ENCODE measurements around the gene DHRSX. TPM values are rescaled to one million over a fixed set of nuclear protein-coding genes. Genes with fewer than 3 reads are reported as not detected.
"Not testable (repeated sequence)": the region's sequence is repeated elsewhere in the genome, so short reads cannot be mapped to it uniquely, and the experiment has no call there.

The DHRSX gene
- total RNA-seq, 2 donors from 2014 or later: 19.6 to 21.6 TPM

DNA sequence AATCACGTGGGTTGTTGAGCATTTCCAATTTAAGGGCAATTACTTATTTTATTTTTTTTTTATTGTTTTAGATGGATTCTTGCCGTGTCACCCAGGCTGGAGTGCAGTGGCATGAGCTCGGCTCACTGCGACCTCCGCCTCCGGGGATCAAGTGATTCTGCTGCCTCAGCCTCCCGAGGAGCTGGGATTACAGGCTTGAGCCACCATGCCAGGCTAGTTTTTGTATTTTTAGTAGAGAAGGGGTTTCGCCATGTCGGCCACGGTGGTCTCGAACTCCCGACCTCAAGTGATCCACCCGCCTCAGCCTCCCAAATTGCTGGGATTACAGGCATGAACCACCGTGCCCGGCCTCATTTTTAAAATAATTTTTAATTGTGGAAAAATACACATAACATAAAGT, 111.0 kb downstream of the DHRSX start:
- ATAC-seq (replicated peaks); H3K4me1 Mint-ChIP-seq; H3K9me3 Mint-ChIP-seq; H3K27me3 Mint-ChIP-seq; H3K27ac Mint-ChIP-seq; H3K4me3 Mint-ChIP-seq: not testable (repeated sequence)
- peaks cover 43% of the 10 kb centered on the region for H3K36me3 Mint-ChIP-seq (ENCODE audit: low read depth)

DNA sequence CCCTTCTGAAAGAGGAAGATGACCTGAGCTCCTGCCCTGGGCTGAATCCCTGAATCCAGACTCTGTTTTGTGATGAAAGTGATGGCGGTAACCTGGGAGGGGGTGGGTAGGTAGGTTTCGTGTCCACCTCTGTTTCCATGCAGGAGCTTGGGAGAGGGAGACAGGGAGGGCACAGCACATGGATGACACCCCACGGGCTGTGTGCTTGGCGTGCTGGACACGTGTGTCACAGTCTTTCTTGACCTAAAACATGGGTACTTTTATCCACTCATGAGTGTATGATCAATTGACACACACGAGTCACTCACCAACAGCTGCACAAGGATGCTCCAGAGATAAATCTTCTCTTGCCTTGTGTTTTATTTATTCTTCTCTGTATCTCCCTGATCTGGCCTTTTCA, 111.5 kb downstream of the DHRSX start:
- ATAC-seq (replicated peaks): no peak
- Mint-ChIP-seq H3K36me3 (ENCODE audit: low read depth) (peaks cover 39% of the 10 kb centered on the region), H3K4me1 (peaks cover 4% of the 10 kb centered on the region), H3K9me3 (peaks cover 3% of the 10 kb centered on the region), H3K4me3 (no peak overlapping the region), H3K27me3 (no peaks in the 10 kb centered on the region), H3K27ac (no peak overlapping the region)

DNA sequence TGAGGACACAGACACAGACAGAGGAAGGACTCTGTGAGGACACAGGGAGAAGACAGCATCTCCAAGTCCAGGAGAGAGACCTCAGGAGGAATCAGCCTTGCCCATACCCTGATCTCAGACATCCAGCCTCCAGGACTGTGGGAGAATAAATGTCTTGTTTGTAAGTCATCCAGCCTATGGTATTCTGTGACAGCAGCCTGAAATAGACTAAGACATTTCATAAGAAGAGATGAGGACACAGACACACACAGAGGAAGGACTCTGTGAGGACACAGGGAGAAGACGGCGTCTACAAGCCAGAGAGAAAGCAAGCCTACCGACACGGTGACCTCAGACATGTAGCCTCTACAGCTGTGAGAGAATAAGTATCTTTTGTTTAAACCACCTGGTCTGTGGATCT, 112.1 kb downstream of the DHRSX start:
- Mint-ChIP-seq H3K27me3 (no peaks in the 10 kb centered on the region), H3K4me3 (no peak overlapping the region), H3K4me1 (peaks cover 4% of the 10 kb centered on the region), H3K36me3 (ENCODE audit: low read depth) (peaks cover 39% of the 10 kb centered on the region), H3K9me3 (peaks cover 3% of the 10 kb centered on the region), H3K27ac (peak overlapping the region; percentile 41)
- ATAC-seq (replicated peaks): no peak

DNA sequence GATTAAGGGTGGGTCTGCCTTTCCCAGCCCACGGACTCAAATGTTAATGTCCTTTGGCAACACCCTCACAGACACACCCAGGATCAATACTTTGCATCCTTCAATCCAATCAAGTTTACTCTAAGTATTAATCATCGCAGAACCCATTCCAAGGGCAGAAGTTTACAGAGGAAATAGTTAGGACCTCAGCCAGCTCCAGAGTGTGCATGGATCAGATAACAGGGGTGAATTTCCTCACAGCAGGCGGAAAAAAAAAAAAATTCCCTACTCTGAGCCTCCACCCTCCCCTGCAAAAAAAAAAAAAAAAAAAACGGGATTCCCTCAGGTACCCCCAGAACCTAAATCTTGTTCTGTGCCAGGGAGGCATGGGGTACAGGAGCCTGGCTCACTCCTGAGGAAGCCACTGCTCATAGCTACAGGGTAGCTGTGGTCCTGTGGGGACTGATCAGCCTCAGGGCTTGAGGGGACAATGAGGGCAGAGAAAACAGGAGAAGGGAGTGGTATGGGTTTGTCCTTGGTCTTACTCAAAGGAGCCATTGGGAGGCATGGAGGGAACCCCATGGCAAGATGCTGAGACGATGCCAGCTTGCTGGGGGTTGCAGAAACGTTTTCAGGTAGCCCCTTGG, 113.0 kb downstream of the DHRSX start:
- peaks cover 39% of the 10 kb centered on the region for H3K36me3 Mint-ChIP-seq (ENCODE audit: low read depth)
- H3K9me3 Mint-ChIP-seq: peaks cover 3% of the 10 kb centered on the region
- H3K4me3 Mint-ChIP-seq: no peak overlapping the region
- H3K4me1 Mint-ChIP-seq: peaks cover 4% of the 10 kb centered on the region
- H3K27ac Mint-ChIP-seq: peak overlapping the region; percentile 41
- H3K27me3 Mint-ChIP-seq: no peaks in the 10 kb centered on the region
- ATAC-seq (replicated peaks): no peak

DNA sequence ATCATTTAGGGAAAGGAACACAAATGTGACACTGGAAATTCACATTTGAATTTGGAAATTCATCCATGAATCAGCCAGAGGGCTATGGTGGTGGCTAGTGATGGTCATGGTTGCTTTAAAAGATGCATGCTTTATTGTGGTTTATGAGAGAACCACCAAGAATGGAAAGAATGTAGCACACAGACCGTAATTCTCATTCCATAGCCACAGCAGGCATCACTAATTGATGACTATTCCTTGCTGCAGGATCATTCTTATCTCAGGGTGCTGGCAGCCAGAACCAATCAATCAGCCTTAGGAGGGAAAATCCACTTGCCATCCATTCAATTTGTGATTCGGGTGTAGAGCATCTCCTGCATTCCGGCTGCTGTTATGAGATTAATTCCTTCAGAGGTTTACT, 115.6 kb downstream of the DHRSX start:
- ATAC-seq (replicated peaks): peak; percentile 9
- Mint-ChIP-seq H3K27me3 (no peaks in the 10 kb centered on the region), H3K9me3 (no peaks in the 10 kb centered on the region), H3K27ac (no peak overlapping the region), H3K4me1 (peaks cover 4% of the 10 kb centered on the region), H3K36me3 (ENCODE audit: low read depth) (peaks cover 20% of the 10 kb centered on the region), H3K4me3 (no peak overlapping the region)

DNA sequence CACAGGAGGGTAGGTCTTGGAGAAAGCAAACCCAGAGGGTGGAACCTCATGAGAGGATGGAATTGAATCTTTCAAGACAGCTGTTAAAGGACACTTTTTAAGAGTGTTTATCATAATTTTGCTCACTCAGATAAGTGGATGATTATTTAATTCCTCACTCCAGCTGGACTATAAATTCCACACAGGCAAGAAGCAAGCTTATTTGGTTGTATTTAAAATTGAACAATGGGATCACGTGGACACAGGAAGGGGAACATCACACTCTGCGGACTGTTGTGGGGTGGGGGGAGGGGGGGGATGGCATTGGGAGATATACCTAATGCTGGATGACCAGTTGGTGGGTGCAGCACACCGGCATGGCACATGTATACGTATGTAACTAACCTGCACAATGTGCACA, 116.3 kb downstream of the DHRSX start:
- ATAC-seq (replicated peaks): no peak
- peaks cover 16% of the 10 kb centered on the region for H3K36me3 Mint-ChIP-seq (ENCODE audit: low read depth)
- no peak overlapping the region for H3K27ac Mint-ChIP-seq
- no peaks in the 10 kb centered on the region for H3K9me3 Mint-ChIP-seq
- H3K4me1 Mint-ChIP-seq: peaks cover 4% of the 10 kb centered on the region
- no peaks in the 10 kb centered on the region for H3K27me3 Mint-ChIP-seq
- no peak overlapping the region for H3K4me3 Mint-ChIP-seq

DNA sequence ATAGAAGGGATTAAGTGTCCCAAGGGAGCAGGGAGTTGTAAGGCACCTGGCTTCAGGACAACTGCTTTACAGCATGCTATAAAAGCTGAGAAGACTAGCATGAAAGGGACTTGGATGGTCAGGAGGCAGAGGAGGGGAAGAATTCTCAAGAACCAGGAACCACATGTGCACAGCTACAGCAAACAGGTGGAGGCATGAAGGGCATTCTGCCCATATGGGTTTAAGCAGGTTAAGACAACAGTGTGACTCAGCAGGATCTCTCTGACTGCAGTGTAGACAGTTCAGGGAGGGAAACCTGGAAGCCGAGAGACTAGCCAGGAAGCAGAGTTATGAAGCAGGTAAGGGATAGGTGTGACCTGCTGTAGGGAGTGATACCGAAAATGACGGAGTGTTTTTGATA, 117.0 kb downstream of the DHRSX start:
- Mint-ChIP-seq H3K9me3 (no peaks in the 10 kb centered on the region), H3K27me3 (no peaks in the 10 kb centered on the region), H3K4me3 (no peak overlapping the region), H3K4me1 (peaks cover 3% of the 10 kb centered on the region), H3K36me3 (ENCODE audit: low read depth) (peaks cover 9% of the 10 kb centered on the region), H3K27ac (no peak overlapping the region)
- ATAC-seq (replicated peaks): no peak

DNA sequence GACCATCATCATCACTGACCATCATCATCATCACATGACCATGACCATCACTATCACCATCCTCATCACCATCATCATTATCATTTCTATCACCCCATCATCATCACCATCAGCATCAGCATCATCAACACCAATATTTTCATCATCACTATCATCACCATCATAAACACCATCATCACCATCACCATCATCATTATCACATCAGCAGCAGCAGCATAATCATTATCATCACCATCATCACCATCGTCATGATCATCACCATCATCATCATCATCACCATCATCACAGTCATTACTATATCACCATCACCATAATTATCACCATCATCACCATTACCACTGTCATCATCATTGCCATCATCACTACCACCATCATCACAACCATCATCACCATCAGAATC, 117.6 kb downstream of the DHRSX start:
- Mint-ChIP-seq H3K27me3 (no peaks in the 10 kb centered on the region), H3K4me1 (no peaks in the 10 kb centered on the region), H3K27ac (no peak overlapping the region), H3K9me3 (no peaks in the 10 kb centered on the region), H3K4me3 (no peak overlapping the region), H3K36me3 (ENCODE audit: low read depth) (peaks cover 3% of the 10 kb centered on the region)
- no peak for ATAC-seq (replicated peaks)

DNA sequence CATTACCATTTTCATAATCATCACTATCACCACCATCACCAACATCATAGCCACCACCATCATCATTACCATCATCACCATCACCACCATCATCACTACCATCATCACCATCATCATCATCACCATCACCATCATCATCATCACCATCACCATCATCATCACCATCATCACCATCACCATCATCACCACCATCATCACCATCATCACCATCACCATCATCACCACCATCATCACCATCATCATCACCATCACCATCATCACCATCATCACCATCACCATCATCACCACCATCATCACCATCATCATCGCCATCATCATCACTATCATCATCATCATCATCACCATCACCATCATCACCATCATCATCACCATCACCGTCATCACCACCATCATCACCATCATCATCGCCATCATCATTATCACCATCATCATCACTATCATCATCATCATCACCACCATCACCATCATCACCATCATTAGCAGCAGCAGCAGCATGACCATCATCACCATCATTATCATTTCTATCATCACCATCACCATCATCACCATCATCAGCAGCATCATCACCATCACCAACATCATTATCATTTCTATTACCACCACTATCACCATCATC, 118.2 kb downstream of the DHRSX start:
- H3K4me3 Mint-ChIP-seq; H3K27ac Mint-ChIP-seq; H3K27me3 Mint-ChIP-seq; H3K4me1 Mint-ChIP-seq; H3K36me3 Mint-ChIP-seq (ENCODE audit: low read depth); ATAC-seq (replicated peaks); H3K9me3 Mint-ChIP-seq: not testable (repeated sequence)

DNA sequence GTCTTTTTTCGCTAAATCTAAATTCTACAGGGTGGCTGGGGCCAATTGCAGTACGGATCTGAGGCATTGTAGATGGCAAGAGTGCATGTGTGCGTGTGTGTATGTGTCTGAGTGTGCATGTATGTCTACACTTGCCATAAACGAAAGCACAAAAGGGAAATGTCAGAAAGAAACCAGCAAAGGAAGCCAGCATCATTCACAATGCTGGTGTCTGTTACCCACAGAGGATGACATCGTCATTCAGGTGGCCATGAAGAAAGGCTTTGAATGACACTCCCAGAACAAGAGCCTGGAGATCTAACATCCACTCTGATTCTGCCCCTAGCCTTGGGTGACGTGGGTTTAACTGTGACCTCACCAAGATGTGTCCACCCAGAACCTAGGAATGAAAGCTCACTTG, 124.6 kb downstream of the DHRSX start:
- Mint-ChIP-seq H3K36me3 (ENCODE audit: low read depth) (peaks cover 7% of the 10 kb centered on the region), H3K9me3 (no peaks in the 10 kb centered on the region), H3K27ac (no peak overlapping the region), H3K27me3 (no peaks in the 10 kb centered on the region), H3K4me1 (peaks cover 11% of the 10 kb centered on the region), H3K4me3 (no peak overlapping the region)
- no peak for ATAC-seq (replicated peaks)

DNA sequence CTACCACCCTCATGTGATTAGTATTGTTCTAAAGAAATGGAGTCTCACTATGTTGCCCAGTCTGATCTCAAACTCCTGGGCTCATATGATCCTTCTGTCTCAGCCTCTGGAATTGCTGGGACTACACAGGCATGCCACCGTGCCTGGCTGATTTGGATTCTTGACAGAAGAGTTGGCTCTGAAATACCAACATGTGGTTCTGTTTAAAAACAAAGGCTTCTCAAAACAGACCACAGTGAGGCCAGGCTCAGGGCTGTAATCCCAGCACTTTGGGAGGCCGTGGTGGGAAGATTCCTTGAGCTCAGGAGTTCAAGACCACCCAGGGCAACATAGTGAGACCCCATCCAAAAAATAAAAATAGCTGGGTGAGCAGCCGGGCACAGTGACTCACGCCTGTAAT, 126.7 kb downstream of the DHRSX start:
- ATAC-seq (replicated peaks): no peak
- H3K27ac Mint-ChIP-seq: peak overlapping the region; percentile 36
- no peak overlapping the region for H3K4me3 Mint-ChIP-seq
- no peaks in the 10 kb centered on the region for H3K9me3 Mint-ChIP-seq
- H3K27me3 Mint-ChIP-seq: no peaks in the 10 kb centered on the region
- peaks cover 7% of the 10 kb centered on the region for H3K36me3 Mint-ChIP-seq (ENCODE audit: low read depth)
- H3K4me1 Mint-ChIP-seq: peaks cover 11% of the 10 kb centered on the region

DNA sequence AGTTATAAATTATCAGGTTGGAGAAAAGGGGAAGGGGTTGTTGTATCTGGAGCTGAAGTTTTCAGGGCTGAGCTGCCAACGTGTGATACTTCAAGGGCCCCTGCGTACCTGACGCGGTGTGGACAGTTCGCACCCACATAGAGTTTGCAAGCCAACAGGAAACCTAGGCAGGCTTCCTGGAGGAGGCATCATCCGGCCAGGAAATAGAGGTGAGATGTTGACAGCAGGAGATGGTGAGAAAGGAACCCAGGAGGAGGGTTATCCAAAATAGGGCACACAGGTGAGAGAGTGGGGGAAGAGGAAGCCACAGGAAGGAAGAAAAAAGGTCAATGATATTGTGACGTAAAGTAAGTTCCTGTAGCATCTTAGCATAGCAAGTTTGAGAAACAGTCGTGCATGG, 127.2 kb downstream of the DHRSX start:
- no peak for ATAC-seq (replicated peaks)
- Mint-ChIP-seq H3K27me3 (no peaks in the 10 kb centered on the region), H3K36me3 (ENCODE audit: low read depth) (peaks cover 7% of the 10 kb centered on the region), H3K9me3 (no peaks in the 10 kb centered on the region), H3K27ac (peak overlapping the region; percentile 36), H3K4me1 (peaks cover 11% of the 10 kb centered on the region), H3K4me3 (no peak overlapping the region)

DNA sequence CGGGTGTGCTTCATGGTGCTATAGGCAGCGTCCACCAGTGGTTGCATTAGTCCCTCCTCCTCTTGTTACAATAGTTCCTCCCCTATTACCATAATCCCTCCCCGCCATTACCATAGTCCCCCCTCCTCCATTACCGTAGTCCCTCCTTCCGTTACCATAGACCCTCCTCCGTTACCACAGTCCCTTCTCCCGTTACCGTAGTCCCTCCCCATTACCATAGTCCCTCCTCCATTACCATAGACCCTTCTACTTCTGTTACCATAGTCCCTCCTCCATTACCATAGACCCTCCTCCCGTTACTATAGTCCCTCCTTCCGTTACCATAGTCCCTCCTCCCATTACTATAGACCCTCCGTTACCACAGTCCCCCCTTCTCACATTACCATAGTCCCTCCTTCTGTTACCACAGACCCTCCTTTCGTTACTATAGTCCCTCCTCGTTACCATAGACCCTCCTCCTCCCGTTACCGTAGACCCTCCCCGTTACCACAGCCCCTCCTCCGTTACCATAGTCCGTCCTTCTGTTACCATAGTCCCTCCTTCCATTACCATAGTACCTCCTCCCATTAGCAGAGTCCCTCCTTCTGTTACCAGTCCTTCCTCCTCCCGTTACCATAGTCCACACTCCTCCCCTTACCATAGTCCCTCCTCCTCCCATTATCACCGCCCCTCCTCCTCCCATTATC, 129.6 kb downstream of the DHRSX start:
- ATAC-seq (replicated peaks): no peak
- H3K27me3 Mint-ChIP-seq: no peaks in the 10 kb centered on the region

DNA sequence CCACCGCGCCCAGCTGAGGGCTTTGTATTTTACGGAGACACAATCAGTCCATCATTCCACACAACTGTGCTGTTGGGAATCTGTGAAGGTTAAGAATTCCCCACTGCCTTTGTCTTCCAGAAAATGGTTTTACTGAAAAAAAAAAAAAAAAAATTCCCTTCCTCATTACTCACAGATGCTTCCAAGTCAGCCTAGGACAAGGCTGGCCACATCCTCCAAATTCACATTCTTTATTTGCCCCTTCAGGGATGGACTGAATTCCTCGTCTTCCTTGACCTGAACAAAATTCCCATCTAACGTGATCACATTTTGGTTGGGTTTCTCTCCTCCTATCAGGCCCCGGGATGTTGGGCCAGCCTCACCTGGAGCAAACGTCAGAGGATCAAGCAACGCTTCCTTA, 130.3 kb downstream of the DHRSX start:
- no peaks in the 10 kb centered on the region for H3K9me3 Mint-ChIP-seq
- no peak overlapping the region for H3K27ac Mint-ChIP-seq
- peaks cover 7% of the 10 kb centered on the region for H3K36me3 Mint-ChIP-seq (ENCODE audit: low read depth)
- no peak overlapping the region for H3K4me3 Mint-ChIP-seq
- no peak for ATAC-seq (replicated peaks)
- peaks cover 7% of the 10 kb centered on the region for H3K4me1 Mint-ChIP-seq
- no peaks in the 10 kb centered on the region for H3K27me3 Mint-ChIP-seq

More for the DNA sequence above, 129.6 kb downstream of the DHRSX start:
- Mint-ChIP-seq H3K4me3 (no peak overlapping the region), H3K9me3 (no peaks in the 10 kb centered on the region), H3K36me3 (ENCODE audit: low read depth) (peaks cover 7% of the 10 kb centered on the region), H3K27ac (no peak overlapping the region), H3K4me1 (peaks cover 10% of the 10 kb centered on the region)

DNA sequence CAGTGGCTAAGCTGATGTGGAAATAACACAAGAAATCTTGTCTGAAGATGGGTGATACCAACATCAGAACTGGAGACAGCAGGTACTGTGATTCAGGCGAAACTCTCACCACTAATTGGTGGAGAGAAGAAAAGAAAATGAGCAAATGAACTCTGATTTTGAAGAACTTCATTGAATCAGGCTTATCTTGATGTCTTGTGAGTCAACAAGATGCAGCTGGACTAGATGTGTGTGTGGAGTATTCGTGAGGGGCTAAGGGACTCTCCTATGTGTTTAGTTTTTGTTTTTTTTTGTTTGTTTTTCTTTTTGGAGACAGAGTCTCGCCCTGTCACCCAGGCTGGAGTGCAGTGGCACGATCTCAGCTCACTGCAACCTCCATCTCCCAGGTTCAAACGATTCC, 131.6 kb downstream of the DHRSX start:
- no peak for ATAC-seq (replicated peaks)

More for the DNA sequence above, 131.6 kb downstream of the DHRSX start:
- H3K36me3 Mint-ChIP-seq (ENCODE audit: low read depth): peaks cover 7% of the 10 kb centered on the region
- no peak overlapping the region for H3K4me3 Mint-ChIP-seq
- H3K4me1 Mint-ChIP-seq: peaks cover 7% of the 10 kb centered on the region
- H3K9me3 Mint-ChIP-seq: peaks cover 6% of the 10 kb centered on the region
- H3K27ac Mint-ChIP-seq: no peak overlapping the region
- no peaks in the 10 kb centered on the region for H3K27me3 Mint-ChIP-seq
